Testis (tissue), 2 donors: ENCODE data around the gene NRF1.

Experiments
- CTCF ChIP-seq, 3 experiments: fragments of 450-650 bp in 2 of 3; fragments of 200-600 bp in 1 of 3; sonication (generic) in 1 of 3; IDR thresholded peaks; one replicate each; pipeline ENCODE4 v1.5.1; 2016 to 2019; ENCODE audit warnings: antibody characterized with exemption in 3 of 3, mild to moderate bottlenecking in 2 of 3, moderate library complexity in 1 of 3
- POLR2A ChIP-seq: fragments of 450-650 bp; IDR thresholded peaks from one replicate; pipeline ENCODE4 v1.6.1; 2017; ENCODE audit warnings: antibody characterized with exemption, mild to moderate bottlenecking, moderate library complexity

- no peak for TF ChIP-seq CTCF (IDR thresholded peaks at IDR 0.05)
- no peak for TF ChIP-seq POLR2A
These were observed 182.2 kb downstream of the NRF1 start for GRCh38 chr7:129793506-129794310.
